PC-9 (cell line): ENCODE measurements around the gene LBP. TPM values are rescaled to one million over a fixed set of nuclear protein-coding genes. Genes with fewer than 3 reads are reported as not detected.

ENCODE experiments used
- BruUV-seq: library from RNA; stranded (reverse); fragments of 400-500 nt; replicated peaks from 2 replicates; lab custom pipeline; 2021; lab: Mats Ljungman, UMichigan
- CTCF ChIA-PET: fragments of 300-600 bp; sonication (Branson Sonifier 250); formaldehyde crosslinking; loops from one replicate; lab custom pipeline; 2022; ENCODE audit warnings: antibody characterized with exemption; lab: Charles Lee
- POLR2A ChIA-PET: fragments of 300-600 bp; sonication (Branson Sonifier 250); formaldehyde crosslinking; loops from one replicate; lab custom pipeline; 2022; ENCODE audit warnings: antibody characterized with exemption; ENCODE audit not compliant: unreplicated experiment; lab: Charles Lee
- DNase-seq, 2 experiments: peaks; one replicate each; pipeline versions ENCODE4 v3.0.0 to v3.0.0-alpha.2; 2015 to 2022; ENCODE audit warnings: mixed read lengths in 1 of 2
- H2AFZ ChIP-seq: fragments of 200-600 bp; sonication (generic); 2 replicates; pipeline ENCODE4 v1.8.1; 2017; ENCODE audit warnings: antibody characterized with exemption
- H3F3A ChIP-seq: fragments of 200-600 bp; sonication (generic); 2 replicates; pipeline ENCODE4 v1.8.1; 2017; ENCODE audit warnings: antibody characterized with exemption, mild to moderate bottlenecking, low read depth; ENCODE audit not compliant: insufficient read depth
- H3K27ac ChIP-seq: fragments of 200-600 bp; sonication (generic); 2 replicates; pipeline ENCODE4 v1.6.1; 2016; ENCODE audit warnings: mixed run types
- H3K27me3 ChIP-seq: fragments of 200-600 bp; sonication (generic); 2 replicates; pipeline ENCODE4 v1.6.1; 2016; ENCODE audit warnings: low read depth, mixed run types; ENCODE audit not compliant: insufficient read depth
- H3K36me3 ChIP-seq: fragments of 200-600 bp; sonication (generic); 2 replicates; pipeline ENCODE4 v1.6.1; 2016; ENCODE audit warnings: low read depth, mixed run types
- H3K4me1 ChIP-seq: fragments of 200-600 bp; sonication (generic); replicated peaks from 2 replicates; pipeline ENCODE4 v1.6.1; 2016; ENCODE audit warnings: mixed run types; ENCODE audit not compliant: insufficient read depth
- H3K4me2 ChIP-seq: fragments of 200-600 bp; sonication (generic); 2 replicates; pipeline ENCODE4 v1.6.1; 2017; ENCODE audit warnings: mixed run types
- H3K4me3 ChIP-seq: fragments of 200-600 bp; sonication (generic); 2 replicates; pipeline ENCODE4 v1.6.1; 2016; ENCODE audit warnings: mixed run types
- H3K79me2 ChIP-seq: fragments of 200-600 bp; sonication (generic); 2 replicates; pipeline ENCODE4 v1.6.1; 2017; ENCODE audit warnings: low read depth, mixed run types
- H3K9me2 ChIP-seq: fragments of 200-600 bp; sonication (generic); 2 replicates; pipeline ENCODE4 v1.8.1; 2017; ENCODE audit warnings: mild to moderate bottlenecking; ENCODE audit not compliant: insufficient read depth
- H3K9me3 ChIP-seq: fragments of 200-600 bp; sonication (generic); 2 replicates; pipeline ENCODE4 v1.8.1; 2016; ENCODE audit warnings: low read depth; ENCODE audit not compliant: insufficient read depth
- H4K20me1 ChIP-seq: fragments of 200-600 bp; sonication (generic); 2 replicates; pipeline ENCODE4 v1.8.1; 2017; ENCODE audit not compliant: insufficient read depth
- CTCF ChIP-seq: fragments of 200-600 bp; sonication (generic); conservative IDR thresholded peaks from 2 replicates; pipeline ENCODE4 v1.6.1; 2017; ENCODE audit warnings: mixed run types, antibody characterized with exemption, mild to moderate bottlenecking, moderate library complexity
- EZH2 ChIP-seq: fragments of 200-600 bp; sonication (generic); IDR thresholded peaks from 2 replicates; pipeline ENCODE4 v1.8.0; 2017; ENCODE audit warnings: antibody characterized with exemption, low read depth
- intact Hi-C: fragments of 100-400 bp; cut with micrococcal nuclease; formaldehyde crosslinking; loops from one replicate; pipeline ENCODE4 v1.10.0; 2022; ENCODE audit not compliant: unreplicated experiment
- total RNA-seq: library from RNA; stranded (reverse); gene quantifications from 2 replicates; pipeline ENCODE4 v1.2.3, GENCODE V29; 2021

The LBP gene
- total RNA-seq, 1 experiment from 2014 or later: not detected

DNA sequence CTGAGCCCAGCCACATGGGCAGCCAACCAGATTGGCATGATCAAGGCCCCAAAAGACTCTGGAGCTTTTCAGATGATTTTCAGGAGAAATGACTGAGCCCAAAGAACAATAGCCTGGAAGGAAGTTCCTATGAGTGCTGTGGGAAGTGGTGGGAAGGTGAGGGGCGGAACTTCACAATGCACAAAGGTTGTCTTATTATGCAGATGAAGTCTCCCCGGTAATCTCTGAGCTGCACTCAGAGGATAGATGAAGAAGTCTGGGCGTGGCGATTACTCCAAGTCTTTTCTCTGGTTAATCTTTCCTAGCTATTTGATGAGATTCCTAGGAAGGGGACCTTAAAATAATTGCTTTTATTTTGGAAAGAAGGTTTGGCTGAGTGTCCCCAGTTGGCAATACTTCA is 36.9 kb downstream of the LBP start:
- ChIA-PET CTCF (interaction anchor here (0.6 kb wide), 1 partner anchor 260 kb away, joined by 3 read pairs; no protein-coding TSS in a partner anchor), POLR2A (no interaction called here)
- H3K4me2 ChIP-seq: no peak overlapping the region
- no peaks in the 10 kb centered on the region for H4K20me1 ChIP-seq
- no peaks in the 10 kb centered on the region for H3K9me2 ChIP-seq
- H3K4me3 ChIP-seq: no peak overlapping the region
- no peaks in the 10 kb centered on the region for H3K79me2 ChIP-seq
- H3K27me3 ChIP-seq: no peaks in the 10 kb centered on the region
- no peak for DNase-seq
- H3K36me3 ChIP-seq: no peaks in the 10 kb centered on the region
- 0 out of 2 replicates have a peak, but pooled peaks cover 3% of the 10 kb centered on the region for H3K9me3 ChIP-seq
- H3F3A ChIP-seq: no peaks in the 10 kb centered on the region
- no peaks in the 10 kb centered on the region for H3K4me1 ChIP-seq
- no peak overlapping the region for H2AFZ ChIP-seq
- no peak for TF ChIP-seq EZH2
- no peak for TF ChIP-seq CTCF
- intact Hi-C loops: no loop called here
- BruUV-seq: no TSS peak
- H3K27ac ChIP-seq: no peak overlapping the region

GRCh38 chr20:38386004-38386403 is 39.7 kb downstream of the LBP start:
- DNase-seq: no peak
- Histone ChIP-seq H3K4me2 (no peak overlapping the region), H3K4me3 (no peak overlapping the region), H3K9me3 (0 out of 2 replicates have a peak, but pooled peaks cover 3% of the 10 kb centered on the region), H3K9me2 (no peaks in the 10 kb centered on the region), H3K4me1 (no peaks in the 10 kb centered on the region), H3F3A (no peaks in the 10 kb centered on the region), H3K27ac (no peak overlapping the region), H3K36me3 (no peaks in the 10 kb centered on the region), H4K20me1 (no peaks in the 10 kb centered on the region), H2AFZ (no peak overlapping the region), H3K27me3 (no peaks in the 10 kb centered on the region), H3K79me2 (no peaks in the 10 kb centered on the region)
- ChIA-PET POLR2A (interaction anchor here (0.7 kb wide), 1 partner anchor 842 kb away, joined by 6 read pairs; no protein-coding TSS in a partner anchor), CTCF (no interaction called here)
- no peak for TF ChIP-seq CTCF
- no peak for TF ChIP-seq EZH2
- intact Hi-C loops: no loop called here
- no TSS peak for BruUV-seq

GRCh38 chr20:38386851-38387250 is 40.6 kb downstream of the LBP start:
- no peak overlapping the region for H3K4me3 ChIP-seq
- no TSS peak for BruUV-seq
- no peak overlapping the region for H3K4me2 ChIP-seq
- TF ChIP-seq EZH2 (no peak), CTCF (no peak)
- no peaks in the 10 kb centered on the region for H3K9me2 ChIP-seq
- ChIA-PET POLR2A (no interaction called here), CTCF (no interaction called here)
- 0 out of 2 replicates have a peak, but pooled peaks cover 3% of the 10 kb centered on the region for H3K9me3 ChIP-seq
- no peaks in the 10 kb centered on the region for H3K79me2 ChIP-seq
- no peak overlapping the region for H3K27ac ChIP-seq
- H3K27me3 ChIP-seq: no peaks in the 10 kb centered on the region
- DNase-seq: no peak
- H4K20me1 ChIP-seq: no peaks in the 10 kb centered on the region
- H3K4me1 ChIP-seq: no peaks in the 10 kb centered on the region
- intact Hi-C loops: no loop called here
- H3F3A ChIP-seq: no peaks in the 10 kb centered on the region
- no peak overlapping the region for H2AFZ ChIP-seq
- H3K36me3 ChIP-seq: no peaks in the 10 kb centered on the region
